PC-3 (cell line): ENCODE results near the gene ZNF710. TPM values are rescaled to one million over a fixed set of nuclear protein-coding genes. Genes with fewer than 3 reads are reported as not detected.

Experiments used
- ATAC-seq: fragments of 200-7000 bp; cut with Tn5 transposase; 2 replicates; pipeline ENCODE4 v1.9.1; 2020; ENCODE audit warnings: mild to moderate bottlenecking, moderate library complexity
- BruUV-seq: library from RNA; stranded (reverse); fragments of 400-500 nt; replicated peaks from 2 replicates; lab custom pipeline; 2021; lab: Mats Ljungman, UMichigan
- CTCF ChIA-PET: fragments of 300-600 bp; sonication (Branson Sonifier 250); formaldehyde crosslinking; loops from one replicate; lab custom pipeline; 2022; ENCODE audit warnings: antibody characterized with exemption; lab: Charles Lee
- POLR2A ChIA-PET: fragments of 300-600 bp; sonication (Branson Sonifier 250); formaldehyde crosslinking; loops from one replicate; lab custom pipeline; 2022; ENCODE audit warnings: antibody characterized with exemption; ENCODE audit not compliant: unreplicated experiment; lab: Charles Lee
- DNase-seq: peaks from one replicate; pipeline ENCODE4 v3.0.0-alpha.2; 2015
- H2AFZ ChIP-seq: fragments of 300-600 bp; sonication (generic); 2 replicates; pipeline ENCODE4 v1.6.0; 2016; ENCODE audit warnings: antibody characterized with exemption, low read length
- H3F3A ChIP-seq: fragments of 300-600 bp; sonication (generic); one replicate; pipeline ENCODE4 v1.6.0; 2017; ENCODE audit warnings: antibody characterized with exemption, low read length, control low read depth, mild to moderate bottlenecking; ENCODE audit not compliant: unreplicated experiment
- H3K27ac ChIP-seq: fragments of 300-600 bp; sonication (generic); 2 replicates; pipeline ENCODE4 v1.5.1; 2016; ENCODE audit warnings: mild to moderate bottlenecking, low read length
- H3K27me3 ChIP-seq: fragments of 300-600 bp; sonication (generic); 2 replicates; pipeline ENCODE4 v1.6.1; 2016; ENCODE audit warnings: low read length, mixed read lengths
- H3K36me3 ChIP-seq: fragments of 300-600 bp; sonication (generic); 2 replicates; pipeline ENCODE4 v1.6.1; 2016; ENCODE audit warnings: low read depth, mixed run types, low read length, mixed read lengths
- H3K4me1 ChIP-seq: fragments of 300-600 bp; sonication (generic); 2 replicates; pipeline ENCODE4 v1.5.1; 2016; ENCODE audit warnings: low read length; ENCODE audit not compliant: insufficient read depth
- H3K4me2 ChIP-seq: fragments of 300-600 bp; sonication (generic); 2 replicates; pipeline ENCODE4 v1.6.0; 2016; ENCODE audit warnings: low read length
- H3K4me3 ChIP-seq: fragments of 300-600 bp; sonication (generic); 2 replicates; pipeline ENCODE4 v1.5.1; 2016; ENCODE audit warnings: mild to moderate bottlenecking, low read length, mixed read lengths
- H3K79me2 ChIP-seq: fragments of 300-600 bp; sonication (generic); 2 replicates; pipeline ENCODE4 v1.6.1; 2017; ENCODE audit warnings: low read length, mixed read lengths
- H3K9ac ChIP-seq: fragments of 300-600 bp; sonication (generic); 2 replicates; pipeline ENCODE4 v1.6.0; 2016; ENCODE audit warnings: mild to moderate bottlenecking, low read length
- H3K9me2 ChIP-seq: fragments of 300-600 bp; sonication (generic); replicated peaks from 2 replicates; pipeline ENCODE4 v1.6.1; 2016; ENCODE audit warnings: mixed run types, low read length, mixed read lengths
- H3K9me3 ChIP-seq: fragments of 300-600 bp; sonication (generic); 2 replicates; pipeline ENCODE4 v1.6.1; 2016; ENCODE audit warnings: low read length, mixed read lengths
- H4K20me1 ChIP-seq: fragments of 300-600 bp; sonication (generic); 2 replicates; pipeline ENCODE4 v1.6.1; 2016; ENCODE audit warnings: low read length, mixed read lengths
- CTCF ChIP-seq: fragments of 300-600 bp; sonication (generic); conservative IDR thresholded peaks from 2 replicates; pipeline ENCODE4 v1.5.1; 2017; ENCODE audit warnings: antibody characterized with exemption, low read depth, mild to moderate bottlenecking, low read length
- EZH2 ChIP-seq: fragments of 300-600 bp; sonication (generic); IDR thresholded peaks from one replicate; pipeline ENCODE4 v1.6.1; 2017; ENCODE audit warnings: antibody characterized with exemption, mild to moderate bottlenecking, low read length; ENCODE audit not compliant: unreplicated experiment
- EZH2phosphoT487 ChIP-seq: fragments of 300-600 bp; sonication (generic); IDR thresholded peaks from 2 replicates; pipeline ENCODE4 v1.6.1; 2018; ENCODE audit warnings: mild to moderate bottlenecking, antibody characterized with exemption, low read length, borderline replicate concordance
- intact Hi-C: fragments of 100-400 bp; cut with micrococcal nuclease; formaldehyde crosslinking; loops from 2 replicates; pipeline ENCODE4 v1.9.0; 2023
- total RNA-seq: library from RNA; depleted of rRNA; stranded (reverse); fragments of >200 nt; gene quantifications from 2 replicates; pipeline ENCODE4 v1.2.3, GENCODE V29; 2014

Gene ZNF710
- total RNA-seq, 1 experiment from 2014 or later, result 12.9 TPM

- Histone ChIP-seq H3K4me3 (no peak overlapping the region), H3K9me3 (no peaks in the 10 kb centered on the region), H3K27me3 (no peaks in the 10 kb centered on the region), H3F3A (no peaks in the 10 kb centered on the region), H3K4me1 (no peaks in the 10 kb centered on the region), H3K79me2 (no peaks in the 10 kb centered on the region), H3K36me3 (0 out of 2 replicates have a peak, but pooled peaks cover 5% of the 10 kb centered on the region), H3K9ac (no peak overlapping the region), H3K9me2 (no peaks in the 10 kb centered on the region), H3K4me2 (no peak overlapping the region), H4K20me1 (no peaks in the 10 kb centered on the region), H3K27ac (no peak overlapping the region), H2AFZ (no peak overlapping the region)
- no TSS peak for BruUV-seq
- ChIA-PET POLR2A (no interaction called here), CTCF (interaction anchor here (0.6 kb wide), 1 partner anchor 66 kb away, joined by 6 read pairs; no protein-coding TSS in a partner anchor)
- intact Hi-C loops, result loop anchor here (5.0 kb wide), 2 partner anchors 188 to 343 kb away; no protein-coding TSS in a partner anchor
- no peak for TF ChIP-seq CTCF
- TF ChIP-seq EZH2phosphoT487, result no peak
- TF ChIP-seq EZH2, result no peak
- ATAC-seq, result no peak
- no peak for DNase-seq
These were observed 84.4 kb downstream of the ZNF710 start for GRCh38 chr15:90085565-90085964.

- DNase-seq (peak; percentile 68), ATAC-seq (peak; percentile 80)
- Histone ChIP-seq H3K9ac (no peak overlapping the region), H3K4me3 (no peak overlapping the region), H3K9me3 (no peaks in the 10 kb centered on the region), H3K4me2 (no peak overlapping the region), H3K27me3 (no peaks in the 10 kb centered on the region), H3K79me2 (no peaks in the 10 kb centered on the region), H4K20me1 (no peaks in the 10 kb centered on the region), H3K4me1 (no peaks in the 10 kb centered on the region), H3K36me3 (0 out of 2 replicates have a peak, but pooled peaks cover 5% of the 10 kb centered on the region), H3K9me2 (no peaks in the 10 kb centered on the region), H2AFZ (no peak overlapping the region), H3F3A (no peaks in the 10 kb centered on the region), H3K27ac (no peak overlapping the region)
- BruUV-seq, result no TSS peak
- intact Hi-C loops, result loop anchor here (5.0 kb wide), 2 partner anchors 190 to 345 kb away; no protein-coding TSS in a partner anchor
- TF ChIP-seq CTCF, result peak; percentile 90
- TF ChIP-seq EZH2phosphoT487, result no peak
- ChIA-PET CTCF (interaction anchor here (0.6 kb wide), 1 partner anchor 189 kb away, joined by 3 read pairs; no protein-coding TSS in a partner anchor), POLR2A (no interaction called here)
These were observed 85.7 kb downstream of the ZNF710 start for GRCh38 chr15:90086868-90087268.

GRCh38 chr15:90087454-90088154 lies 86.5 kb downstream of the ZNF710 start:
- H3K4me2 ChIP-seq, result no peak overlapping the region
- ChIA-PET POLR2A (no interaction called here), CTCF (interaction anchor here (0.5 kb wide), 1 partner anchor 200 kb away, joined by 3 read pairs; no protein-coding TSS in a partner anchor)
- no peaks in the 10 kb centered on the region for H4K20me1 ChIP-seq
- 0 out of 2 replicates have a peak, but pooled peaks cover 5% of the 10 kb centered on the region for H3K36me3 ChIP-seq
- H2AFZ ChIP-seq, result no peak overlapping the region
- no peak overlapping the region for H3K27ac ChIP-seq
- no peak for TF ChIP-seq CTCF
- no peak for TF ChIP-seq EZH2phosphoT487
- TF ChIP-seq EZH2, result no peak
- H3K27me3 ChIP-seq, result no peaks in the 10 kb centered on the region
- H3K9me2 ChIP-seq, result no peaks in the 10 kb centered on the region
- intact Hi-C loops, result loop anchor here (5.0 kb wide), 2 partner anchors 190 to 345 kb away; no protein-coding TSS in a partner anchor
- no peak overlapping the region for H3K4me3 ChIP-seq
- H3K9ac ChIP-seq, result no peak overlapping the region
- BruUV-seq, result no TSS peak
- H3F3A ChIP-seq, result no peaks in the 10 kb centered on the region
- H3K4me1 ChIP-seq, result no peaks in the 10 kb centered on the region
- DNase-seq (peak; percentile 48), ATAC-seq (peak; percentile 31; the same call in 1 of the 2 replicates)
- H3K79me2 ChIP-seq, result no peaks in the 10 kb centered on the region
- H3K9me3 ChIP-seq, result no peaks in the 10 kb centered on the region
